DOHH2 (cell line): ENCODE results near the gene AKAP5.

ENCODE experiments used
- H3F3A ChIP-seq: fragments of 200-600 bp; sonication (generic), shearing (Covaris generic); 2 replicates; pipeline ENCODE4 v1.6.0; 2016; ENCODE audit warnings: antibody characterized with exemption, mild to moderate bottlenecking; ENCODE audit not compliant: control insufficient read depth, insufficient read depth
- H3K27ac ChIP-seq: fragments of 200-600 bp; sonication (generic); 2 replicates; pipeline ENCODE4 v1.5.1; 2014; ENCODE audit warnings: low read depth, mild to moderate bottlenecking, low read length, moderate library complexity
- H3K27me3 ChIP-seq: fragments of 200-600 bp; sonication (generic); 2 replicates; pipeline ENCODE4 v1.6.1; 2014; ENCODE audit warnings: mild to moderate bottlenecking, low read length, mixed read lengths; ENCODE audit not compliant: control insufficient read depth
- H3K36me3 ChIP-seq: fragments of 200-600 bp; sonication (generic); 2 replicates; pipeline ENCODE4 v1.6.1; 2014; ENCODE audit warnings: mild to moderate bottlenecking, low read length, moderate library complexity, mixed read lengths; ENCODE audit not compliant: control insufficient read depth
- H3K4me1 ChIP-seq: fragments of 200-600 bp; sonication (generic); 2 replicates; pipeline ENCODE4 v1.6.1; 2014; ENCODE audit warnings: mild to moderate bottlenecking, low read length, mixed read lengths; ENCODE audit not compliant: control insufficient read depth
- H3K4me2 ChIP-seq: fragments of 200-600 bp; sonication (generic); 2 replicates; pipeline ENCODE4 v1.6.0; 2014; ENCODE audit warnings: mild to moderate bottlenecking, low read length, moderate library complexity
- H3K4me3 ChIP-seq: fragments of 200-600 bp; sonication (generic); 2 replicates; pipeline ENCODE4 v1.5.1; 2014; ENCODE audit warnings: mild to moderate bottlenecking, low read length, mixed read lengths
- H3K79me2 ChIP-seq: fragments of 200-600 bp; sonication (generic); 2 replicates; pipeline ENCODE4 v1.6.1; 2014; ENCODE audit warnings: mild to moderate bottlenecking, low read length, mixed read lengths; ENCODE audit not compliant: control insufficient read depth
- H3K9me2 ChIP-seq: fragments of 200-600 bp; sonication (generic); replicated peaks from 2 replicates; pipeline ENCODE4 v1.6.1; 2014; ENCODE audit warnings: mild to moderate bottlenecking, low read length, mixed read lengths; ENCODE audit not compliant: control insufficient read depth
- H3K9me3 ChIP-seq: fragments of 200-600 bp; sonication (generic); 2 replicates; pipeline ENCODE4 v1.6.1; 2014; ENCODE audit warnings: antibody characterized with exemption, low read length, mixed read lengths; ENCODE audit not compliant: control insufficient read depth, insufficient read depth
- H4K20me1 ChIP-seq: fragments of 200-600 bp; sonication (generic); 2 replicates; pipeline ENCODE4 v1.6.0; 2014; ENCODE audit warnings: low read depth, mild to moderate bottlenecking, antibody characterized with exemption, low read length, moderate library complexity; ENCODE audit not compliant: control insufficient read depth, insufficient read depth
- EZH2phosphoT487 ChIP-seq: fragments of 200-600 bp; sonication (generic); IDR thresholded peaks from 2 replicates; pipeline ENCODE4 v1.6.1; 2017; ENCODE audit warnings: borderline replicate concordance, mild to moderate bottlenecking, antibody characterized with exemption, low read length, moderate library complexity, mixed read lengths
- TF ChIP-seq, protein P1 (sequence below): fragments of 200-600 bp; sonication (generic); IDR thresholded peaks from one replicate; pipeline ENCODE4 v1.5.1; 2014; ENCODE audit warnings: antibody characterized with exemption, mild to moderate bottlenecking, low read depth, low read length; ENCODE audit not compliant: poor library complexity, severe bottlenecking

The AKAP5 gene

DNA sequence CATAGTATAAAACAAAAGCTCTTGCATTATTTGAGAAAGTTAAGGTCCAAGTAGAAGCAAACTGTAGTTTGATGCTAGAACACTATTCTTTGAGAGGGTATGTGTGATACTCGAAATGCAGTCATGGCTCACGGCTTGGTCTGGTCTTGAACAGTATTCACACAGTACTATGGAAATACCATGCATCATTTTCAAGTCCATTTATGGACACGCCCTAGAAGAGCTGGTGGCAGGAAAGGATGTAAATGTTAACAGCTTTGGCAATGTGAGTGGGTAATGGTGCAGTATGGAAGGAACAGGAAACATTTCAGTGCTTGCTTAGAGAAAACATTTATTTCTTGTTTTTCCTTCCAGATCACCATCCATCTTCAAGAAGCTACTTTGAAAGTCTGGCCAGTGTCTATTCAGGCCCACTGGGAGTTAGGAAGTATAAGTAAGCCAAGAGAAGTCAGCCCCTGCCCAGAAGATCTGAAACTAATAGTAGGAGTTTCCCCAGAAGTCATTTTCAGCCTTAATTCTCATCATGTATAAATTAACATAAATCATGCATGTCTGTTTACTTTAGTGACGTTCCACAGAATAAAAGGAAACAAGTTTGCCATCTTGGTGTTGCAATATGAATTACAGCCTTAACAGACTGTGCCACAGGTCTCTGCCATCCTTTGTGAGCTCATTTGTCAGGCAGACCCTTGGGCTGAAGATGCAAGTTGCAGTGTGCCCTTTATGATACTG is 5.7 kb upstream of the AKAP5 start:
- Histone ChIP-seq H3F3A (peaks cover 16% of the 10 kb centered on the region; the same call in 1 of the 2 replicates), H3K4me3 (no peak overlapping the region), H3K4me1 (peaks cover 27% of the 10 kb centered on the region), H3K4me2 (no peak overlapping the region), H3K79me2 (no peaks in the 10 kb centered on the region), H3K27ac (no peak overlapping the region), H3K27me3 (no peaks in the 10 kb centered on the region), H3K9me3 (no peaks in the 10 kb centered on the region), H3K36me3 (peaks cover 65% of the 10 kb centered on the region), H4K20me1 (no peaks in the 10 kb centered on the region), H3K9me2 (no peaks in the 10 kb centered on the region)
- no peak for TF ChIP-seq EZH2phosphoT487
- TF ChIP-seq, protein P1, sequence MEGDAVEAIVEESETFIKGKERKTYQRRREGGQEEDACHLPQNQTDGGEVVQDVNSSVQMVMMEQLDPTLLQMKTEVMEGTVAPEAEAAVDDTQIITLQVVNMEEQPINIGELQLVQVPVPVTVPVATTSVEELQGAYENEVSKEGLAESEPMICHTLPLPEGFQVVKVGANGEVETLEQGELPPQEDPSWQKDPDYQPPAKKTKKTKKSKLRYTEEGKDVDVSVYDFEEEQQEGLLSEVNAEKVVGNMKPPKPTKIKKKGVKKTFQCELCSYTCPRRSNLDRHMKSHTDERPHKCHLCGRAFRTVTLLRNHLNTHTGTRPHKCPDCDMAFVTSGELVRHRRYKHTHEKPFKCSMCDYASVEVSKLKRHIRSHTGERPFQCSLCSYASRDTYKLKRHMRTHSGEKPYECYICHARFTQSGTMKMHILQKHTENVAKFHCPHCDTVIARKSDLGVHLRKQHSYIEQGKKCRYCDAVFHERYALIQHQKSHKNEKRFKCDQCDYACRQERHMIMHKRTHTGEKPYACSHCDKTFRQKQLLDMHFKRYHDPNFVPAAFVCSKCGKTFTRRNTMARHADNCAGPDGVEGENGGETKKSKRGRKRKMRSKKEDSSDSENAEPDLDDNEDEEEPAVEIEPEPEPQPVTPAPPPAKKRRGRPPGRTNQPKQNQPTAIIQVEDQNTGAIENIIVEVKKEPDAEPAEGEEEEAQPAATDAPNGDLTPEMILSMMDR: no peak

GRCh38 chr14:64461221-64461620 is 4.1 kb upstream of the AKAP5 start:
- Histone ChIP-seq H3F3A (peaks cover 22% of the 10 kb centered on the region), H3K4me3 (no peak overlapping the region), H4K20me1 (no peaks in the 10 kb centered on the region; the same call in 1 of the 2 replicates), H3K36me3 (peaks cover 49% of the 10 kb centered on the region), H3K27me3 (peaks cover 9% of the 10 kb centered on the region), H3K79me2 (no peaks in the 10 kb centered on the region), H3K4me1 (peaks cover 41% of the 10 kb centered on the region), H3K27ac (no peak overlapping the region), H3K9me2 (no peaks in the 10 kb centered on the region), H3K9me3 (no peaks in the 10 kb centered on the region), H3K4me2 (no peak overlapping the region)
- TF ChIP-seq, protein P1: no peak
- TF ChIP-seq EZH2phosphoT487: no peak

DNA sequence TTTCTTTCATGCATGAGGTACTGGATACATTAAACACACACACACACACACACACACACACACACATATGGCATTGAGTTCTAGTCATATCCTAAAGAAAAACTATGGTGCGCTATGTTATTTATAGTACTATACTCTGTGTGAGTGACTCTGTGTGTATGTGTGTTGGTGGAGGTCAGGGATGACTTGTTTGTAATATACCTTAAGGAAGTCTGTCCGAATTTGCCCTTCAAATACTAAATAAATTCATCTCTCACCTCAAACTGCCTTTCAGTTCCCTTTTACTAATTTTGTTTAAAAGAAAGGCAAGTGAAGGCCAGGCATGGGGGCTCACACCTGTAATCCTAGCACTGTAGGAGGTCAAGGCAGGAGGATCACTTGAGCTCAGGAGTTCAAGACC is 2.1 kb upstream of the AKAP5 start:
- H3K9me3 ChIP-seq: no peaks in the 10 kb centered on the region
- no peak overlapping the region for H3K4me3 ChIP-seq
- H3K4me2 ChIP-seq: peak overlapping the region; percentile 76
- TF ChIP-seq, protein P1: no peak
- no peak for TF ChIP-seq EZH2phosphoT487
- H3K36me3 ChIP-seq: peaks cover 33% of the 10 kb centered on the region
- peaks cover 30% of the 10 kb centered on the region for H3F3A ChIP-seq
- H3K27ac ChIP-seq: no peak overlapping the region
- H3K4me1 ChIP-seq: peaks cover 46% of the 10 kb centered on the region
- H3K9me2 ChIP-seq: no peaks in the 10 kb centered on the region
- H3K79me2 ChIP-seq: no peaks in the 10 kb centered on the region
- peaks cover 4% of the 10 kb centered on the region; the same call in 1 of the 2 replicates for H4K20me1 ChIP-seq
- H3K27me3 ChIP-seq: peaks cover 18% of the 10 kb centered on the region
